H1 (cell line): ENCODE data around the gene CAP2. TPM values are rescaled to one million over a fixed set of nuclear protein-coding genes. Genes with fewer than 3 reads are reported as not detected.

Experiments used
- CTCF ChIA-PET: fragments of 300-600 bp; sonication (Branson Sonifier 250); formaldehyde crosslinking; loops from one replicate; lab custom pipeline; 2021; ENCODE audit not compliant: partially characterized antibody; lab: Charles Lee
- POLR2A ChIA-PET: fragments of 300-600 bp; sonication (Branson Sonifier 250); formaldehyde crosslinking; loops from one replicate; lab custom pipeline; 2021; ENCODE audit warnings: inconsistent platforms; ENCODE audit not compliant: partially characterized antibody; lab: Charles Lee
- DNase-seq, 2 experiments: peaks; one replicate each; pipeline versions ENCODE4 v3.0.0 to v3.0.0-alpha.2; 2010 to 2022; ENCODE audit warnings: low spot score in 2 of 2, low read depth in 1 of 2, mixed read lengths in 1 of 2
- FAIRE-seq: peaks from 2 replicates; lab custom pipeline; 2011; peaks lifted over from hg19 to GRCh38; lab: Jason Lieb, UNC
- H2AFZ ChIP-seq: 2 replicates; pipeline ENCODE4 v1.8.1; 2012; ENCODE audit warnings: low read length, inconsistent platforms
- H2AK5ac ChIP-seq: 2 replicates; pipeline ENCODE4 v1.6.1; 2013; ENCODE audit warnings: low read depth, low read length
- H2BK120ac ChIP-seq: replicated peaks from 2 replicates; pipeline ENCODE3; 2013; ENCODE audit warnings: low read depth, low read length, inconsistent platforms
- H2BK12ac ChIP-seq: 2 replicates; pipeline ENCODE4 v1.6.1; 2013; ENCODE audit warnings: low read depth, low read length
- H2BK15ac ChIP-seq: 2 replicates; pipeline ENCODE4 v1.6.1; 2013; ENCODE audit warnings: low read length
- H2BK20ac ChIP-seq: 2 replicates; pipeline ENCODE4 v1.6.1; 2013; ENCODE audit warnings: low read length
- H2BK5ac ChIP-seq: 2 replicates; pipeline ENCODE4 v1.6.1; 2013; ENCODE audit warnings: low read depth, low read length
- H3K14ac ChIP-seq: 2 replicates; pipeline ENCODE4 v1.6.1; 2013; ENCODE audit warnings: inconsistent platforms; ENCODE audit not compliant: insufficient read length
- H3K18ac ChIP-seq: 2 replicates; pipeline ENCODE4 v1.6.1; 2013; ENCODE audit warnings: low read length; ENCODE audit errors: extremely low read depth
- H3K23ac ChIP-seq: 2 replicates; pipeline ENCODE4 v1.6.1; 2013; ENCODE audit warnings: inconsistent platforms; ENCODE audit not compliant: insufficient read length
- H3K23me2 ChIP-seq: 2 replicates; pipeline ENCODE4 v1.6.1; 2013; ENCODE audit warnings: low read depth, low read length
- H3K27ac ChIP-seq: 2 replicates; pipeline ENCODE4 v1.6.1; 2011; ENCODE audit warnings: low read depth, low read length, inconsistent platforms
- H3K27me3 ChIP-seq, 4 experiments: replicated peaks in 1 of 4; 1 replicate in 1 of 4; 2 replicates in 3 of 4; pipeline versions ENCODE4 v1.6.1 to v1.8.1; 2011 to 2013; ENCODE audit warnings: low read length in 3 of 4, mild to moderate bottlenecking in 3 of 4, inconsistent platforms in 2 of 4, mixed read lengths in 2 of 4, moderate library complexity in 1 of 4; ENCODE audit not compliant: control insufficient read depth in 3 of 4, insufficient read depth in 3 of 4; ENCODE audit errors: extremely low read depth in 1 of 4
- H3K36me3 ChIP-seq, 4 experiments: 2 replicates each; pipeline versions ENCODE4 v1.6.1 to v1.8.1; 2011 to 2013; ENCODE audit warnings: mild to moderate bottlenecking in 4 of 4, low read length in 3 of 4, moderate library complexity in 2 of 4, control low read depth in 1 of 4, inconsistent platforms in 1 of 4; ENCODE audit not compliant: insufficient read depth in 4 of 4, control insufficient read depth in 2 of 4
- H3K4ac ChIP-seq: replicated peaks from 2 replicates; pipeline ENCODE3; 2013; ENCODE audit warnings: low read length, low read depth, mixed read lengths, inconsistent platforms; ENCODE audit not compliant: insufficient read length
- H3K4me1 ChIP-seq, 4 experiments: replicated peaks in 1 of 4; 1 replicate in 1 of 4; 2 replicates in 3 of 4; pipeline versions ENCODE4 v1.6.1 to v1.8.1; 2011 to 2013; ENCODE audit warnings: low read length in 3 of 4, inconsistent platforms in 2 of 4, mixed read lengths in 1 of 4; ENCODE audit not compliant: insufficient read depth in 4 of 4, control insufficient read depth in 3 of 4
- H3K4me2 ChIP-seq, 2 experiments: 2 replicates each; pipeline versions ENCODE4 v1.6.1 to v1.8.1; 2011 to 2013; ENCODE audit warnings: low read depth in 2 of 2, low read length in 2 of 2, control low read depth in 1 of 2, inconsistent platforms in 1 of 2, mild to moderate bottlenecking in 1 of 2; ENCODE audit not compliant: insufficient read depth in 1 of 2
- H3K4me3 ChIP-seq, 4 experiments: fragments of 200-600, 300-600 bp in 1 of 4; sonication (generic), shearing (Covaris generic), sonication (Bioruptor Twin) in 1 of 4; 2 replicates each; pipeline versions ENCODE4 v1.5.1 to v1.8.1; 2011 to 2016; ENCODE audit warnings: low read length in 4 of 4, low read depth in 3 of 4, control low read depth in 2 of 4, inconsistent platforms in 2 of 4, mild to moderate bottlenecking in 2 of 4, mixed read lengths in 1 of 4, moderate library complexity in 1 of 4; ENCODE audit not compliant: insufficient read depth in 2 of 4; ENCODE audit errors: extremely low read depth in 1 of 4
- H3K56ac ChIP-seq: replicated peaks from 2 replicates; pipeline ENCODE3; 2013; ENCODE audit warnings: low read depth, mild to moderate bottlenecking, mixed read lengths, low read length, inconsistent platforms; ENCODE audit not compliant: insufficient read length
- H3K79me1 ChIP-seq: 2 replicates; pipeline ENCODE4 v1.6.1; 2013; ENCODE audit warnings: low read depth, low read length, control low read depth
- H3K79me2 ChIP-seq, 2 experiments: 2 replicates each; pipeline versions ENCODE4 v1.6.1 to v1.8.1; 2012 to 2013; ENCODE audit warnings: low read length in 2 of 2, mild to moderate bottlenecking in 2 of 2, inconsistent platforms in 1 of 2; ENCODE audit not compliant: insufficient read depth in 2 of 2, control insufficient read depth in 1 of 2
- H3K9ac ChIP-seq, 4 experiments: replicated peaks in 1 of 4; 1 replicate in 1 of 4; 2 replicates in 3 of 4; pipeline versions ENCODE4 v1.6.1 to v1.8.1; 2011 to 2013; ENCODE audit warnings: low read depth in 3 of 4, low read length in 3 of 4, control low read depth in 2 of 4, mild to moderate bottlenecking in 2 of 4, moderate library complexity in 2 of 4, inconsistent platforms in 1 of 4; ENCODE audit errors: extremely low read depth in 1 of 4
- H3K9me3 ChIP-seq, 2 experiments: 2 replicates each; pipeline versions ENCODE4 v1.6.1 to v1.8.1; 2012 to 2013; ENCODE audit warnings: mild to moderate bottlenecking in 2 of 2, moderate library complexity in 2 of 2, control low read depth in 1 of 2, inconsistent platforms in 1 of 2, low read depth in 1 of 2, low read length in 1 of 2, mixed read lengths in 1 of 2; ENCODE audit not compliant: insufficient read depth in 2 of 2
- H4K20me1 ChIP-seq, 2 experiments: replicated peaks in 1 of 2; 2 replicates each; pipeline versions ENCODE3 to v1.8.1; 2011 to 2013; ENCODE audit warnings: inconsistent platforms in 2 of 2, low read length in 2 of 2, mild to moderate bottlenecking in 1 of 2; ENCODE audit not compliant: insufficient read depth in 2 of 2, control insufficient read depth in 1 of 2
- H4K5ac ChIP-seq: 2 replicates; pipeline ENCODE4 v1.6.1; 2013; ENCODE audit warnings: low read length, low read depth, mixed read lengths, inconsistent platforms; ENCODE audit not compliant: insufficient read length
- H4K8ac ChIP-seq: 2 replicates; pipeline ENCODE4 v1.8.0; 2013; ENCODE audit warnings: mild to moderate bottlenecking, moderate library complexity, low read length, inconsistent platforms; ENCODE audit not compliant: insufficient read depth; ENCODE audit errors: extremely low read depth
- H4K91ac ChIP-seq: replicated peaks from 2 replicates; pipeline ENCODE3; 2013; ENCODE audit warnings: low read length, mixed read lengths, inconsistent platforms; ENCODE audit not compliant: insufficient read length
- BCL11A ChIP-seq, 2 experiments: IDR thresholded peaks; one replicate each; pipeline ENCODE4 v1.6.1; 2011; ENCODE audit warnings: low read depth in 2 of 2, low read length in 2 of 2, mild to moderate bottlenecking in 2 of 2
- CBX8 ChIP-seq: fragments of 300-800, 300-1000 bp; sonication (generic); IDR thresholded peaks from 2 replicates; pipeline ENCODE4 v1.7.1; 2016; ENCODE audit warnings: low read depth, low read length, borderline replicate concordance
- CHD2 ChIP-seq: IDR thresholded peaks from 2 replicates; pipeline ENCODE4 v1.6.1; 2012; ENCODE audit warnings: low read length, improper control_type of control experiment
- EP300 ChIP-seq, 2 experiments: IDR thresholded peaks; 1 replicate in 1 of 2; 2 replicates in 1 of 2; pipeline ENCODE4 v1.6.1; 2011 to 2012; ENCODE audit warnings: low read depth in 2 of 2, low read length in 2 of 2, mild to moderate bottlenecking in 2 of 2, borderline replicate concordance in 1 of 2, inconsistent platforms in 1 of 2, moderate library complexity in 1 of 2
- JUN ChIP-seq: IDR thresholded peaks from 2 replicates; pipeline ENCODE4 v1.6.1; 2011; ENCODE audit warnings: low read depth, mild to moderate bottlenecking, improper control_type of control experiment, low read length
- MAFK ChIP-seq: IDR thresholded peaks from 2 replicates; pipeline ENCODE4 v1.6.1; 2012; ENCODE audit warnings: low read depth, mild to moderate bottlenecking, improper control_type of control experiment, low read length
- NRF1 ChIP-seq: IDR thresholded peaks from 2 replicates; pipeline ENCODE4 v1.6.1; 2011; ENCODE audit warnings: mild to moderate bottlenecking, low read depth, low read length, improper control_type of control experiment
- POLR2A ChIP-seq, 2 experiments: IDR thresholded peaks; 1 replicate in 1 of 2; 2 replicates in 1 of 2; pipeline ENCODE4 v1.6.1; 2011; ENCODE audit warnings: low read depth in 2 of 2, low read length in 2 of 2, mild to moderate bottlenecking in 2 of 2; ENCODE audit errors: control extremely low read depth in 1 of 2
- RXRA ChIP-seq: IDR thresholded peaks from 2 replicates; pipeline ENCODE4 v1.6.1; 2011; ENCODE audit warnings: low read depth, mild to moderate bottlenecking, low read length, moderate library complexity; ENCODE audit not compliant: insufficient read depth
- SP2 ChIP-seq: IDR thresholded peaks from 2 replicates; pipeline ENCODE4 v1.6.1; 2012; ENCODE audit warnings: mild to moderate bottlenecking, low read length, inconsistent platforms
- YY1 ChIP-seq: IDR thresholded peaks from 2 replicates; pipeline ENCODE4 v1.6.1; 2011; ENCODE audit warnings: low read depth, mild to moderate bottlenecking, low read length
- WGBS, 2 experiments: shearing (Covaris generic) in 1 of 2; methylation state at CpG; one replicate each; pipeline versions ENCODE4 v1.1.6 to v1.1.7; 2013 to 2015; ENCODE audit warnings: low lambda C conversion rate in 2 of 2, mixed read lengths in 2 of 2, inconsistent platforms in 1 of 2, low coverage in 1 of 2, missing lambda C conversion rate in 1 of 2; ENCODE audit not compliant: insufficient replicate concordance in 2 of 2, insufficient coverage in 1 of 2, insufficient read length in 1 of 2; ENCODE audit errors: extremely low coverage in 1 of 2, missing lambda C conversion rate in 1 of 2; 5-methylcytosine and 5-hydroxymethylcytosine counted together
- polyA plus RNA-seq, 7 experiments: library from polyadenylated mRNA; depleted of rRNA in 3 of 7; stranded (reverse) in 5 of 7; unstranded in 2 of 7; fragments of >200 nt in 5 of 7; fragments of 200-250 nt in 2 of 7; gene quantifications; 1 replicate in 5 of 7; 2 replicates in 1 of 7; 4 replicates in 1 of 7; pipeline versions ENCODE4 v1.2.1 to v1.2.3, GENCODE V29; 2011 to 2013; ENCODE audit warnings: missing spikeins in 2 of 7, mixed read lengths in 2 of 7
- total RNA-seq: library from RNA; stranded (reverse); fragmentation: NEBNext Ultra II Directional; extraction: Animal tissue kit (Norgen Biotek cat#: 25700); gene quantifications from 2 replicates; pipeline ENCODE4 v1.2.1, GENCODE V29; 2021

CAP2 gene
- total and polyA plus RNA-seq, 2 of the 8 experiments (the other 6 are each of a cell fraction or from before 2014, with no cell fraction given): 7.2 to 10.0 TPM

DNA sequence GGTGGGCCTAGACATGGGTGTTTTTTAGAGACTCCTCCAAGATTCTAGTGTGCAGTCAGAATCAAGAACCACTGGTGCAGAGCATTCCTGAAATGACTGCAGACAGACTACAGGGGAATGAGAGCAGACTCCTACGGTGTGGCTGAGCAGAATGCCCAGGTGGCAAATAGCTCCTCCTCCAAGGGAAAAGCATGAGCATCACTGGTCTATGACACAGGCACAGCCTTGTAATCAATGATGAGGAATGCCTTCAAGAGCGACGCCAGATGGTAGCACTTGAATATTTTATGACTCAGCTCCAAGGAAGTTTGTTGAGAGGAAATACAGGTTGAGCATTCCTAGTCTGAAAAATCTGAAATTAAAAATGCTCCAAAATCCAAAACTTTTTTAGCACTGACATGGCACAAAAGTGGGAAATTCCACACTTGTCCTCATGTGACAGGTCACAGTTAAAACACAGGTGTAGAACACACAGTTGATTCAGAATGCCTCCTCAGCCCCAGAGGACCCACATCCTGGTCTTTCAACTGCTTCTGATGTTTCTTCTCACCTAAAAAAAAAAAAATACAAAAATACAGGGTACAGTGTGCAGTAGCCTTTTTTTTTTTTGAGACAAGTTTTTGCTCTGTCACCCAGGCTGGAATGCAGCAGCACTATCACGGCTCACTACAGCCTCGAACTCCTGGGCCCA, 196.2 kb downstream of the CAP2 start:
- no peak overlapping the region for H4K91ac ChIP-seq
- H3K79me2 ChIP-seq: no peaks in the 10 kb centered on the region
- H2BK12ac ChIP-seq: no peak overlapping the region
- no peak overlapping the region for H3K4me2 ChIP-seq
- H3K56ac ChIP-seq: no peak overlapping the region
- no peak for FAIRE-seq
- H3K23ac ChIP-seq: no peak overlapping the region
- no peak overlapping the region for H4K5ac ChIP-seq
- no peak overlapping the region for H2BK15ac ChIP-seq
- no peaks in the 10 kb centered on the region for H3K79me1 ChIP-seq
- no peak overlapping the region for H2AFZ ChIP-seq
- H3K36me3 ChIP-seq: no peaks in the 10 kb centered on the region
- no peak overlapping the region for H2BK20ac ChIP-seq
- DNase-seq: no peak
- H4K8ac ChIP-seq: no peak overlapping the region
- TF ChIP-seq RXRA (no peak), NRF1 (no peak), CHD2 (no peak), EP300 (IDR thresholded peaks at IDR 0.05; ENCODE audit: borderline replicate concordance in 1 of 2, low read depth in 2 of 2, low read length in 2 of 2) (no peak), CBX8 (no peak), BCL11A (IDR thresholded peaks at IDR 0.05; ENCODE audit: low read depth in 2 of 2, low read length in 2 of 2) (no peak), YY1 (no peak), JUN (no peak), POLR2A (IDR thresholded peaks at IDR 0.05; ENCODE audit: control extremely low read depth in 1 of 2, low read depth in 2 of 2, low read length in 2 of 2) (no peak), SP2 (no peak), MAFK (no peak)
- TF ChIP-seq, all 59 proteins: peak for 0
- ChIA-PET CTCF (interaction anchor here (0.6 to 1.7 kb wide), 6 partner anchors 11 to 1041 kb away, joined by 3 to 7 read pairs (median 3); partner anchors contain the start of gene FAM8A1), POLR2A (interaction anchor here (0.9 to 2.6 kb wide), 4 partner anchors 10 to 426 kb away, joined by 3 to 11 read pairs (median 4); partner anchors contain the start of gene FAM8A1)
- Histone ChIP-seq H3K9me3 (no peaks in the 10 kb centered on the region), H3K9ac (no peak overlapping the region), H4K20me1 (no peaks in the 10 kb centered on the region), H3K4ac (no peak overlapping the region), H3K18ac (no peak overlapping the region), H3K4me1 (no peaks in the 10 kb centered on the region), H2BK120ac (no peak overlapping the region), H2BK5ac (no peak overlapping the region), H3K14ac (no peak overlapping the region), H3K23me2 (peaks cover 3% of the 10 kb centered on the region; the same call in 1 of the 2 replicates), H3K4me3 (no peak overlapping the region), H3K27ac (no peak overlapping the region), H2AK5ac (no peak overlapping the region), H3K27me3 (no peaks in the 10 kb centered on the region)
- 91% methylated on average over 5 of the region's 5 CpGs; no CpG with 5 or more reads in 1 of the 2 experiments for WGBS, 2 experiments
